HCEC 1CT (cell line): ENCODE measurements around the gene GALNT6.

Experiments
- DNase-seq: peaks from one replicate; pipeline ENCODE4 v3.0.0-alpha.2; 2017

Gene GALNT6

GRCh38 chr12:51381226-51382079, 9.8 kb downstream of the GALNT6 start:
- DNase-seq = no peak

DNA sequence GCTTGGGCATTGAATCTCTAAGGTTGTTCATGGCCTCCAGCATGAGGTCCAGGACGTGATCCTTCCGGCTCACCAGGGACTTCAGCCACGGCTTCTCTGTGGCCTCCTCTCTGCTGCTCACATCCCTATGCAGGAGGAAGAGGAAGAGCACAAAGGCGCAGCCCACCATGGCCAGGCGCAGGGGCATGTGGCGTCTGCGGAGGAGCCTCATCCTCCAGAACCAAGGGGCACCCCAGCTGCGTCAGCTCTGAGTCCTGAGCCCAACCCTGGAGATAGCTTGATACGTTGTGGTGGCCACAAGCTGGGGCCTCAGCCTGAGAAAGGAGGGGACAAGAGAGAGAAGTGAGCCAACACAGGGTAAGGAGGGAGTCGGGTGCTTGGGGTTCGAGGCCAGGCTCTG, 11.6 kb downstream of the GALNT6 start:
- DNase-seq = no peak

GRCh38 chr12:51378749-51379148, 12.5 kb downstream of the GALNT6 start:
- no peak for DNase-seq

GRCh38 chr12:51377099-51377984, 13.9 kb downstream of the GALNT6 start:
- no peak for DNase-seq

DNA sequence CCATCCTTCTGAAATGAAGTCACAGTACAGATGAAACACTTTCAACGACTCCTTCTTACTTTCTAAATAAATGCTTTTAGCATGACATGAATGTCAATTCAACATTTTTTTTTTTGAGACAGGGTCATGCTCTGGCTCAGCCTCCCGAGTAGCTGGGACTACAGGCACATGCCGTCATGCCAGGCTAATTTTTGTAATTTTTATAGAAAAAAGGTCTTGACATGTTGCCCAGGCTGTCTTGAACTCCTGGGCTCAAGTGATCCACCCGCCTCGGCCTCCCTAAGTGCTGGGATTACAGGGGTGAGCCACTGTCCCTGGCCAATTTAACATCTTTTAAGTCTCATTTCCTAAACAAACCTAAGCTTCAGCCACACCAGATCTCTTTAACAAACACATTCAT, 16.4 kb downstream of the GALNT6 start:
- DNase-seq = no peak

- peak; percentile 17 for DNase-seq
These were observed 16.8 kb downstream of the GALNT6 start for GRCh38 chr12:51374361-51374760.

DNA sequence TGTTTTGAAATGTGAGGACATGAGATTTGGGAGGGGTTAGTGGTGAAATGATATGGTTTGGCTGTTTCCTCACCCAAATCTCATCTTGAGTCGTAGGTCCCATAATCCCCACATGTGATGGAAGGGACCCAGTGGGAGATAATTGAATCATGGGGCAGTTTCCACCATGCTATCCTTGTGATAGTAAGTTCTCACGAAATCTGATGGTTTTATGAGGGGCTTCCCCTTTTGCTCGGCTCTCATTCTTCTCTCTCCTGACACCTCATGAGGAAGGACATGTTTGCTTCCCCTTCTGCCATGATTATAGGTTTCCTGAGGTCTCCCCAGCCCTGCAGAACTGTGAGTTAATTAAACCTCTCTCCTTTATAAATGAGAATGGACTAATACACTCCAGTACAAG, 18.0 kb downstream of the GALNT6 start:
- DNase-seq = no peak

- no peak for DNase-seq
These were observed 19.2 kb downstream of the GALNT6 start for GRCh38 chr12:51372021-51372420.

DNA sequence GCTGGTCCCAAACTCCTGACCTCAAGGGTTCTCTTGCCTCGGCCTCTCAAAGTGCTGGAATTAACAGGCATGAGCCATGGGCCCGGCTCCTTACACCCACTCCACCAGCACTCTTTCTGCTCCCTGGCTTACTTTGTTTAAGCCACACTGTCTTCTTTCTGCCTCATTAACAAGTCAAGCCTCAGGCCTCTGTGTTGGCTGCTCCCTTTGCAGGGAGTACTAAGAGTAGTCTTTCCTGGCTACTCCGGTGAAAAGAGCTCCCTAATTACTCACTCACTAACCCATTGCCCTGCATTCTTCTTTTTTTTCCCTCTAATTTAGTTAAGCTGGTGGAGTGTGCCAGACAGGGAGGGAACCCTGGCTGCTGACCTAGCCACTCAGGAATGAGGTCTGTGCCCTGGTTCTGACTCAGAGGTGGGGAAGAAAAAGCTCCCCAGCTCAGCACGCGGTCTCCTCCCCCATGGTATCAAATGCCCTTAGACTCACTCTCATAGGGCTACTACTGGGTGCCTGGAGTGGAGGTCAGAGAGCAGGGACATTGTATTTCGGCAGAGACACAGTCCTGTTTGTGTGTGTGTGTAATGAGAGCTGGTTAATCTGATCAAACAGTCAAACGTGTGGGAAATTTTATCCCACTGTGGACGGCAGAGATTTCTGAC, 19.8 kb downstream of the GALNT6 start:
- peak; percentile 99 for DNase-seq

DNA sequence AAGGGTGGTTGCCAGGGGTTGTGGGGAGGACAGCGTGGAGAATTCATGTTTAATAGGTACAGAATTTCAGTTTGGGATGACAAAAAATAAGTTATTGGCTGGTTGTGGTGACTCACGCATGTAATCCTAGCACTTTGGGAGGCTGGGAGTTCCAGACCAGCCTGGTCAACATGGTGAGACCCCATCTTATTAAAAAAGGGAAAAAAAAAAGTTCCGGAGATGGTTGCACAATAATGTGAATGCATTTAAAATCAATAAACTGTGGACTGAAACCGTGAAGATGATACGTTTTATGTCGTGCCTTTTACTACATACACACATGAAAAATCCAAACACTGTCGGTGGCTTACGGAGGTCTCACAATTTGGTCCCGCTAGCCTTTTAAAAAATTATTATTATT, 20.5 kb downstream of the GALNT6 start:
- no peak for DNase-seq

DNA sequence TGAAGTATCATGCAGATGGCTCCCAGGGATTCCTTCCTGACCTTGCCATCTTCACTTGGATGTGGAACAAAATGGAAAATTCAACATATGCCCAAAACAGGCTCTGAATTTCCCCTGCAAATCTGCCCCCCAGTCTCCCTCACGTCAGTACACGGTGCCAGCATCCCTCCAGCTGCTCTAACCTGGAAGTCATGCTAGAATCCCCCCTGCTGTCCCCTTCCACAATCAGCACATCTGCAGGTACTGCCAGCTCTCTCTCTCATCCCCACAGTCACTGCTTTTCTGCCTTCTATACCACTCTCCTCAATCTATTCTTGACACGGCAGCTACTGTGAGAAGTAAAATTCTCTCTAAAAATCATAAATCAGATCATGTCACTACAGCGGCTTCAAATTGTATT, 21.6 kb downstream of the GALNT6 start:
- no peak for DNase-seq

DNA sequence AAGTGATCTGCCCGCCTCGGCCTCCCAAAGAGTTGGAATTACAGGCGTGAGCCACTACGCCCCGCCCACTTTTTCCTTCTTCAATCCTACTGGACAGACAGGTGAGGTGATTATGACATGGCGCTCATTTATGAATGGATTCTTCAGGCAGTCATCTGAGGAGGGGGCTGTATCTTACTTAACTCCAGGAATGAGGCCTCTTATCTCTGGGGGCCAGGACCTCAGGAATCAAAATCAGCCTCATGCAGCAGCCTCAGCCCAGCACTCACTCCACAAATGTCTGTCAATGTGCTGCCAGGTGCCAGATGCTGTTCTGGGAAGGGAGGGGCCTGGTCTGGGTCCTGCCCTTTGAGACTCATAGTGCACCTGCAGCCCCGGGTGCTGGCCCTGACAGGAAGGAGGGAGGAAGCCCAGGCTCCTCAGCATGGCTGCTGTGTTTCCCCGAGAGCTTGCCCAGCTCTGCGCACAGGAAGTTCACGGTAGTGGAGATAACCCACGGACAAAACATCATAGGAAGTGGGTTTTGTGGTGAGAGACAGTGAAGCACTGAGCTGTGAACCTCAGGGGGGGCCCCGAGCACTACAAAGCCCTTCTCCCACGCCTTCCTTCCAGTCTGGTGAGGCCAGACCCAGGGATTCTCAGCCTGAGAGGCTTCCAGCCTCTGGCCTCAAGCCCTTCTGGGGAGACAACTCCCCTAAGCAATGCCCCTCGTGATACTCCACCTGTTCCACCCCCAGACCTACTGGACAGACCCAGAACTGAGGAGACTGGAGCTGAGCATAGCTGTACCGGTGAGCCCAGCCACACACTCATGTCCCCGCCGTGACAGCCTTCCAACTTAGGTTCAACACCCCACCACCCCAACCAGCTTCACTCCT, 22.3 kb downstream of the GALNT6 start:
- no peak for DNase-seq

GRCh38 chr12:51365276-51365675, 25.9 kb downstream of the GALNT6 start:
- no peak for DNase-seq

DNA sequence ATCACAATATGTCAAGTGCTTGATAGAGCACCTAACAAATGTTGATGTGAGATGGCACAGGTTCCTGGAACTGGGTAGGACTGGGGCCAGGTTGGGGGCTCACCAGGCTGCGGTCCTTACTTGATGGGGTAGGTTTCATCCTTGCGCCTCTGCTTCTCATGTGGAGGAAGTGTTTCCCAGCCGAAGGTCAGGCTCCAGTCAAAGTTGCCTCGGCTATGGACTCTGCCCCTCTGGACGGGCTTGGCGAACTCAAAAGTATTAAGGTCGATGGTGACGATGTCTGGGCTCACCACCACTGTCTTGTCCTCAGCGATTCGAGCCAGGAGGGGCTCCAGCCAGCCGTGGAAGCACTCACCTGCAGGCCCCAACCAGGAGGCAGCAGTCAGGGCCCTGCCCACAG, 27.2 kb downstream of the GALNT6 start:
- DNase-seq = no peak

GRCh38 chr12:51362747-51363342, 28.4 kb downstream of the GALNT6 start:
- DNase-seq = no peak

DNA sequence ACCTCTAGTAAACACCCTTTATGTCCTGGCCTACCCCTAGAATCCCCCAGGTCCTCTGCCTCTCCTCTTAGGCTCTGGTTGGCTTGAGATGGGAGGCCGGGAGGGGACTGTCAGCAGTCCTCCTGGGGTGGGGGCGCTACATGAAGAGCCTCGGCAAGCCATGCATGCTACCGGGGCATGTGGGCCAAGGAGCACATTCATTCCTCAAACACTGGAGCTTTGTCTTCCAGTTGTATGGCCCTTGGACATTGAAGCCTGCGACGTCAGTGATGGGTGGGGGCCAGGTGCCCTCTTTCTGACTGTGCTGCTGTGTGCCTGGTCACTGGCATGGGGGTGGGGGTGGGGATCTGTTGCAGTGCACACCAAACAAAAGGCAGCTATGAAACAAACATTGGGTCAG, 28.9 kb downstream of the GALNT6 start:
- DNase-seq = no peak

GRCh38 chr12:51361161-51362016, 29.8 kb downstream of the GALNT6 start:
- DNase-seq = no peak

DNA sequence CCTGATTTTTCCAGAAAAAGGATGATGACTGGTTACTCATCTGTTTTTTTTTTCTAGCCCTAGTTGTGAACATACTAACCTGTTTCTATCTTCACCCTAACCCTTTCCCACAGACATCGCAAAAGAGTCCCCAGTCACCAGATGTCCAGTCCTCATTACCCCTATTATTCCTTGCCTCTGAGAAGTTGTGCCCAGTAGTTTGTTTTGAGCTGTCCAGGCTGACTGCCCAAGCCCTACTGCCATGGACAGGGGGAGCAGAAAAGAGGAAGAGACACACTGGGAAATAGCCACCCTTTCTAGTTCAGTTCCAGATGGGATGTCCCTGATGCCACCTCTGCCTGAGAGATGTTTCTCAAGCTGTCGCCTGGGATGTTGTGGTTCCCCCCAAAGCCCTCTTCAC, 30.9 kb downstream of the GALNT6 start:
- no peak for DNase-seq

DNA sequence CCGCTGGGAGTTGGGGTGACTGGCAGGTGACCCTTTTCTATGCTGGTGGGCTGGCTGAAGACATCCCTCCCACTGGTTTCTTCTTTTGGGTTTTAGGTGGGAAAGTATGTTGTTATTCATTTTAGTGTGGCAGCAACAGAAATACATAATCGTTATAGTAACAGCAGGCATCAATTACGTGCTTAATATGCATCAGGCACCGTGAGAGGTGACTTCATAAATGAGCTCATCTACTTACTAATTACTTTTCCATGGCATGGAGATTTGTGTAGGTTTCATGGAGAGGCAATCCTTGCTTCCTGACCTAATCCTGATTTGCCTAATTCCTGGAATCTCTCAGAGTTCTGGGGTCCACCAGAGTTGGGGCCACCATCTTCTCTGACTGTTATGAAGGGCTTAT, 31.4 kb downstream of the GALNT6 start:
- no peak for DNase-seq

DNA sequence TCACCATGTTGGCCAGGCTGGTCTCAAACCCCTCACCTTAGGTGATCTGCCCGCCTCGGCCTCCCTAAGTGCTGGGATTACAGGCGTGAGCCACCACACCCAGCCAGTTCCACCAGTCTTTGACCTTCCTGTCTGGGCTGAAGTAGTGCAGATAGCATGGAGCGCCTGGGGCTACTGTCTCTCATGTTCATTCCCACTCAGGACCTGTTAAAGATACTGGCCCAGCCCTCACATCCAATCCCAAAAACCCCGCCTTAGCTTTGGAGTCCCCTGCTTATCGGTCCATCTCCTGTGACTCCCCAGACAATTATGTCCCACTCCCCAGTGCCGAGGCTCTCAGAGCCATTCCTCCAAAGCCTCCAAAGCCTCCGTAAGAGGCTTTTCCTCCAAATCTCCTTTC, 32.7 kb downstream of the GALNT6 start:
- DNase-seq = no peak
